ENCODE measurements around the gene HYI.

The HYI gene

DNA sequence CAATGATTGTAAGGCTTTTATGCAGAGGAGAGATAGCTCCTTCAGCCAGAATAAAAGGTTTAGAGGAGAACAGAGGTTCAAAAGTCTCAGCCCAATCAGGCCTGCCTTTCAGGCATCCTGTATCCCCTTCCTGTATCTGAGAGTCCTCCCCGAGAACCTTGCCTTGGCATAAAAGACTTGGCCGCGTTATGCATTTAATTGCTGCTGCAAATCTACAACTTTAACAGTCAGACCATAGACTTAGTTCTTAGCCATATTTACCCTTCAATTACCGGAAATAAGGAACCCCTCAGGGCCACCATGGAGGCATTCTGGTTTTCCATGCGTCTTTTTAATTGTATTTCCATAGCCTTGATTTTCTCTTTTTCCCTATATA, 18.3 kb upstream of the HYI start:
- TF ChIP-seq ZFX (IDR thresholded peaks at IDR 0.05) = no peak
- TF ChIP-seq, protein P1, sequence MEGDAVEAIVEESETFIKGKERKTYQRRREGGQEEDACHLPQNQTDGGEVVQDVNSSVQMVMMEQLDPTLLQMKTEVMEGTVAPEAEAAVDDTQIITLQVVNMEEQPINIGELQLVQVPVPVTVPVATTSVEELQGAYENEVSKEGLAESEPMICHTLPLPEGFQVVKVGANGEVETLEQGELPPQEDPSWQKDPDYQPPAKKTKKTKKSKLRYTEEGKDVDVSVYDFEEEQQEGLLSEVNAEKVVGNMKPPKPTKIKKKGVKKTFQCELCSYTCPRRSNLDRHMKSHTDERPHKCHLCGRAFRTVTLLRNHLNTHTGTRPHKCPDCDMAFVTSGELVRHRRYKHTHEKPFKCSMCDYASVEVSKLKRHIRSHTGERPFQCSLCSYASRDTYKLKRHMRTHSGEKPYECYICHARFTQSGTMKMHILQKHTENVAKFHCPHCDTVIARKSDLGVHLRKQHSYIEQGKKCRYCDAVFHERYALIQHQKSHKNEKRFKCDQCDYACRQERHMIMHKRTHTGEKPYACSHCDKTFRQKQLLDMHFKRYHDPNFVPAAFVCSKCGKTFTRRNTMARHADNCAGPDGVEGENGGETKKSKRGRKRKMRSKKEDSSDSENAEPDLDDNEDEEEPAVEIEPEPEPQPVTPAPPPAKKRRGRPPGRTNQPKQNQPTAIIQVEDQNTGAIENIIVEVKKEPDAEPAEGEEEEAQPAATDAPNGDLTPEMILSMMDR (conservative IDR thresholded peaks at IDR 0.05) = no peak

DNA sequence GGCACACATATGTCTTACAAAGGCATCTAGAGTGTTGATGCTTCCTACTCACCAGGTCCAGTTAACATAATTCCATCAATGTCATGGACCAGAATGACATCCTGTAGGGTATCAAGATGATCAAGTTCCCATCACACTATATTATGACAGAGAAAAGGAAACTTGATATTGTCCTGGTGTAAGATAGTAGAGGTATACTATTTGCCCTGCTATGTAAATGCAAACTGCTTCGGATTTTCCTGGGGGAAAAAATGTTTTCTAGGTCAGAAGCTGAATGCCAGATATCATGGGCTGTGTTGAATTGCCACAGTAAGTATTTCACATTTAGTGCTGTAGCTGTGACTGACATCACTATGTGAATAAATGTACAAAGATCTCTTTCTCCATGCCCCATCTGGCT, 16.2 kb upstream of the HYI start:
- TF ChIP-seq, protein P1 (conservative IDR thresholded peaks at IDR 0.05) = no peak
- H3K27ac ChIP-seq = no peak overlapping the region

More for the DNA sequence above, 18.3 kb upstream of the HYI start:
- no peak overlapping the region for H3K27ac ChIP-seq

DNA sequence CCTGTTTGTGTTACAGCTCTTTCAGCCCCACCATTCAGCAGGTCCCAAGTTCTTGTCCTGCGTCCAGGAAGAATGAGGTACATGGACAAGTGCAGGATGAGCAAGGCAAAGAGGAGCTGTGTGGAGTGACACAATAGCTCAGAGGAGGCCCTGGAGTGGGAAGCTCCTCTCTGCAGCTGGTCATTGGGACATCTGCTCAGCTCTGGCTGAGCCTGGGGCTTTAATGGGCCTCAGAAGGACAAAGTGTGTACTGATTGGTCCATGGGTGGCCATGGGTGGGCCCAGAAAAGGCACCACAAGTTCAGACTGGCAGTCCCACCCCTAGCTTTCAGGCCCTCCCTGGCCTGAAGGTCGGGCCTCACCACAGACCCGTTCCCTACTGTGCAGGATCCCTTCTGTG, 14.7 kb upstream of the HYI start:
- no peak overlapping the region for H3K27ac ChIP-seq
- TF ChIP-seq ZFX (IDR thresholded peaks at IDR 0.05) = no peak
- TF ChIP-seq, protein P1 (conservative IDR thresholded peaks at IDR 0.05) = no peak

DNA sequence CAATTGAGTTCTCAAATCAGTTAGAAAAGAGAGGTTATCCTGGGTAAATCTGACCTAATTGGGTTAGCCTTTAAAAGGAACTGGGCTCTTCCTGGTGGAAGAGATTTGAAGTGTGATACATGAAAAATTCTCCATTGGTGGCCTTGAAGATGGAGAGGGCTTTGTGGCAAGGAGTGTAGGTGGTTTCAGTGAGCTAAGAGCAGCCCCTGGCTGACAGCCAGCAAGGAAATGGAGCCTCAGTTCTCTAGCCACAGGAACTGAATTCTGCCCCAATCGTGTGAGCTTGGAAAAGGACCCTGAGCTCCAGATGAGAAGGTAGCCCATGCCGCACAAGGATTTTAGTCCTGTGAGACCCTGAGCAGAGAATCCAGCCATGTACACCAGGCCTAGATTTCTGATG, 12.7 kb upstream of the HYI start:
- no peak for TF ChIP-seq ZFX (IDR thresholded peaks at IDR 0.05)
- TF ChIP-seq, protein P1 (conservative IDR thresholded peaks at IDR 0.05) = no peak
- no peak overlapping the region for H3K27ac ChIP-seq

DNA sequence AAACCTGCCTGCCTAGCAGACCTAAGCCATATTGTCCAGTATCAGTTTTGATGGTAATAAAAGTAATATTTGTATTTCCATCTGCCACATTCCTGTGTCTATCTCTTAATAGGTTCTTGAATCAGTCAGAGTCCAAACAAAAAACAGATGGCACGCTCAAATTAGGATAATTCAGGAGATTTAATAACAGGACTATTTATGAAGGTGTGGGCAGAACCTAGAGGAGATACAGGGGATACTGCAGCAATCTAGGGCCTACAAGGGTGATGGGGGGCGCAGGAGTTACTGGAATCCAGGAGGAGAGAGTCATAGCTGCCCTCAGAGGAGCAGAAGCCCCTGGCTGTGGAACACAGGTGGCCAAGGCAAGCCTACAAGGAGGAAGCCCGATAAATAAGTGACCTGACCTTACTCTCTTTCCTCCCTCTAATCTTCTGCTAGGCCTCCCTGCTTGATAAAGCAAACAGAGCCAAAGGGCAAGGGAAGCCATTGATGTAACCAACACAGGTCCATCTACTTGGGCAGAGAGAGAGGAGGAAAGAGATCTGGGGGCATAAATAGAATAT, 11.9 kb upstream of the HYI start:
- TF ChIP-seq ZFX (IDR thresholded peaks at IDR 0.05) = no peak
- TF ChIP-seq, protein P1 (conservative IDR thresholded peaks at IDR 0.05) = no peak
- H3K27ac ChIP-seq = no peak overlapping the region

DNA sequence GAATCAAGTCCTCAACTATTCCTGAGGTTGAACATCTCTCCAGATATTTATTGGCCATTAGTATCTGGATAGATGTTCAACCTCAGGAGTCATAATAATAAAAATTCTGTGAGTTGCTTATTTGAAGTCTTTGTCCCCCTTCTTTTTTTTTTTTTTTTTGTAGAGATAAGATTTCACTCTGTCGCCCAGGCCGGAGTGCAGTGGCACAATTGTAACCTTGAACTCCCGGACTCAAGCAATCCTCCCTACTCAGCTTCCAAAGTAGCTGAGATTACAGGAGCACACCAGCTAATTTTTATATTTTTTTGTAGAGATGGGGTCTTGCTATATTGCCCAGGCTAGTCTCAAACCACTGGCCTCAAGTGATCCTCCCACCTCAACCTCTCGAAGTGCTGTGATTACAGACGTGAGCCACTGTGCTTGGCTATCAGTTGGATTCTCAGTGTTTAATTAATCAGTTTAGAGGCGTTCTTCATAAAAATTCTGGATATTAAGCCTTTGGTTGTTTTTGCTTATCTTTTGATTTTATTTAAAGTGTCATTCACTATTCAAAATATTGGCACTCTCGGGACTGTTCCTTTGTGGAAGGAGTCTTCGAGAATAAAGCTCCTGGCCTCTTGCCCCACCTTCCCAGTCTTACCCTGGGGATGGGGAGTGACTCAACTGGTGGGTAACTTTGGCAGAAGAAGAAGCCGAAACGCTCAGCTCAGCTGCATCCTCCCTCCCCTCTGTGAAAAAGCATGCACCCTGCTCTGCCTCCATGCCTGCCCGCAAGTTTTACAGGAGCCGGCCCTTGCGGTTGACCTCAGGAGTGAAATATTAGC, 11.2 kb upstream of the HYI start:
- H3K27ac ChIP-seq = no peak overlapping the region

DNA sequence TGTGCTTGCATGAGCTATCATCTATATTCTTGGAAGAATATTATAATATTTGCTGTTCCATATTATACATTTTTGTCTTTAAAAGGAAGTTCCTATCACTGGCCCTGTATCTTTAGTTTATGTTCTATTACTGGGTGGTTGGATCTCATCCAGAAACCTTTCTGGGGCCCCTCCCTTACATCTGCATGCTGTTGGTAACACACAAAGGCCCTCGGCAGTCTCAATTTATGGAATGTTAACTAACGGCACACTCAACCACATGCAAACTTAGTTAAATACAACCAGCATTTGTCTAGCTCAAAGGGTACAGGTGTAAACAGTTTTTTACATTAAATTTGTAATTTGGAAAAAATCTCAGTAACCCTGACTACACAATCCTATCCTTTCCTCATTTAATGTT, 9.7 kb upstream of the HYI start:
- no peak for TF ChIP-seq ZFX (IDR thresholded peaks at IDR 0.05)
- TF ChIP-seq, protein P1 (conservative IDR thresholded peaks at IDR 0.05) = no peak
- no peak overlapping the region for H3K27ac ChIP-seq

More for the DNA sequence above, 11.2 kb upstream of the HYI start:
- no peak for TF ChIP-seq ZFX (IDR thresholded peaks at IDR 0.05)
- TF ChIP-seq, protein P1 (conservative IDR thresholded peaks at IDR 0.05) = no peak
